ENCODE data around the gene SERPINB11.
"Not testable (repeated sequence)": the region's sequence is repeated elsewhere in the genome, so short reads cannot be mapped to it uniquely, and the experiment has no call there.

Gene SERPINB11, protein sequence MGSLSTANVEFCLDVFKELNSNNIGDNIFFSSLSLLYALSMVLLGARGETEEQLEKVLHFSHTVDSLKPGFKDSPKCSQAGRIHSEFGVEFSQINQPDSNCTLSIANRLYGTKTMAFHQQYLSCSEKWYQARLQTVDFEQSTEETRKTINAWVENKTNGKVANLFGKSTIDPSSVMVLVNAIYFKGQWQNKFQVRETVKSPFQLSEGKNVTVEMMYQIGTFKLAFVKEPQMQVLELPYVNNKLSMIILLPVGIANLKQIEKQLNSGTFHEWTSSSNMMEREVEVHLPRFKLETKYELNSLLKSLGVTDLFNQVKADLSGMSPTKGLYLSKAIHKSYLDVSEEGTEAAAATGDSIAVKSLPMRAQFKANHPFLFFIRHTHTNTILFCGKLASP

DNA sequence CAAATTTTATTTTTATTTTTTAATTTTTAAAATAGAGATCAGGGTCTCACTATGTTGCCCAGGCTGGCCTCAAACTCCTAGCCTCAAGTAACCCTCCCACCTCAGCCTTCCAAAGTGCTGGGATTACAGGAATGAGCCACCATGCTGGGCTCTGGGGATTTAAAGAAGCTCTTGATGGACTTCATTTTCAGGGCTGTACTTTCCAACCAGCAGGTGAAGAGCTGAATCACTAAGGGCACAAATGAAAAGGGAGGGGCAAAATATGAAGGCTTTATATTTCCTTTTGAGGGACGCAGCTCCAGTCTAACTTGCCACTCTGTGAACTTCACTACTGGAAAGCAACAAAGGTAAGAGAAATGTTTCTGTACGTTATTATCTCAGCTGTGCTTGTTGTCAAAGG, at the start of gene SERPINB11:
Gene SERPINB11 (plus strand): TSS at position 301 of the 400 bp plus-strand sequence. CDS start 7,234 bp downstream, outside the sequence.
- no peak for DNase-seq (ENCODE audit: low spot score)
- TF ChIP-seq CTCF (IDR thresholded peaks at IDR 0.05; ENCODE audit: extremely low read depth, missing control alignments) = no peak

DNA sequence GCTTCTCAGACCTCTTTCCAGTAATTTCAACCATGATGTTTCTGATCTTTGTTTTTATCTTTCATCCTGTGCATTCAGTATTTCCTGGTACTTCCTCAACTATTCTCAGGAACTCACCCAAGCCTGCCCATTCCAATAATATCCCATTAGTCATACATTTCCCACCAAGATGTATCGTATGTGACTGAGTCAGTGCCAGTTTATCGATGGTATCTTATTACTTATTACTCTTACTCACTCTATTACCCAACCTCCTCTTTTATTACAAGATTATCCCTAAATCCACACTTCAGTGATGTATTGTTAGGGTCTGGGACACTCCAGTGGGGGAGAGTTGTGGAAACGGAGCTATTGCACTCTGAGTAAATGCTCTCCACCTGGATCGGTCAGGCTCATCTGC, 43.8 kb upstream of the SERPINB11 start:
- DNase-seq (ENCODE audit: low spot score) = not testable (repeated sequence)

- DNase-seq (ENCODE audit: low spot score) = not testable (repeated sequence)
These were observed 41.0 kb upstream of the SERPINB11 start, which contains the start of gene SERPINB3 for GRCh38 chr18:63661750-63662149. SERPINB3 (minus strand) TSS chr18:63661893; CDS start chr18:63661216, 677 bp downstream.

DNA sequence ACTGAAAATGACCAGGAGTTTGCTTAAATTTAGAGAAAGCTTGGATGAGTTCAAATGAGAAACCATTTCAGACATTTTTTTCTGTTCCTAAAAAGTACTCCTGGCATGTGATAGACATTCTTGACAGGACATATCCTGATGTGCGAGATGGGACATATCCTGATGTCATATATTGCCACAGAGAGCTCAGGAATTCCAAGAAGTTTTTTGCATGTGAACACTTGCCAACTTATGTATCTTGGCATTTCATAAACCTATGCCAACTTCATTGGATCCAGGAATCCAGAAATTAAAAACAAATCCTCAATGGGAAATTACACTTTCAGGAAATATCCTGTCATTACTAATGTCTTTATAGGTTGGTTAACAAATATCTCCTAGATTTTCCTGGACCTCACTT, 38.2 kb upstream of the SERPINB11 start:
- DNase-seq (ENCODE audit: low spot score) = no peak
- no peak for TF ChIP-seq CTCF (IDR thresholded peaks at IDR 0.05; ENCODE audit: extremely low read depth, missing control alignments)

- peak; percentile 28 for DNase-seq (ENCODE audit: low spot score)
- TF ChIP-seq CTCF (IDR thresholded peaks at IDR 0.05; ENCODE audit: extremely low read depth, missing control alignments) = peak; percentile 39
These were observed 26.0 kb upstream of the SERPINB11 start for GRCh38 chr18:63676526-63677323.

- TF ChIP-seq CTCF (IDR thresholded peaks at IDR 0.05; ENCODE audit: extremely low read depth, missing control alignments) = no peak
- no peak for DNase-seq (ENCODE audit: low spot score)
These were observed 25.1 kb upstream of the SERPINB11 start for GRCh38 chr18:63677500-63678225.

DNA sequence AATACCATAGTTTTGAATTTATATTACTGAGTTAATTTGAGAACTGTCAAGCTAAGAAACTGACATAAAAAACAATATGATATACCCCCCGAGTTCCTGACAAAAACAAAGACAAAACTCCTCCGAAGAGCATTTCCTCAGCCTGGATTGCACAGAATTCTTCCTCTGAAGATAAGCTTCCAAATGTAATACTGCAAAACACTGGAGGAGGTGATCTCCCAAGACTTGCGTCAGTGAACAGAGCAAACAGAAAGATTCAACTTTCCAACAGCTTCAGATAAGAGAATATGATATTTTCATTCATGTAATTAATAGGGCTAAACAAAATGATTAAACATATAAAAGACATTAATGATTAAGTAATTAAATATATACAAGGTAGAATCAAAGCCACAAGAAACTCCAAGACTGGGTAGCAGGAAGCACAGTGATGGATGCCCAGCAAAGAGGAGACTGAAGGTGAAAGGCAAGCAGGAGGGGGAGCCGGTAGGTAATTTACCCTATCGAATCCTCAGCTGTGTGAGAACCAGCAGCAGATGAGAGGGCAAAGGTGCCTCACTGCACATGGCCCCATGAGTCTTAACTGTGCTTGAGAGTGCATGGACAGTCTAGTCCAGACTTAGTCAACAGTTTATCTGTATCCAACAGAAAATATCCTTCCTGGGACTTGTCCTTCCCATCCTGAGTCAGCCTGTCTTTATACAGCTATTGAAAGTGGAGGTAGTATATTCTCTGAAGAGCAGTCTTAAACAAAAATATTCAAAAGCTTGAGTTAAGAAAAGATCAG, 22.7 kb upstream of the SERPINB11 start:
- no peak for TF ChIP-seq CTCF (IDR thresholded peaks at IDR 0.05; ENCODE audit: extremely low read depth, missing control alignments)
- DNase-seq (ENCODE audit: low spot score) = no peak
